ENCODE data around the gene TFF3. TPM values are rescaled to one million over a fixed set of nuclear protein-coding genes. Genes with fewer than 3 reads are reported as not detected.
"Not testable (repeated sequence)": the region's sequence is repeated elsewhere in the genome, so short reads cannot be mapped to it uniquely, and the experiment has no call there.

TFF3 gene
- total RNA-seq, 1 donor from 2014 or later, result 0.40 TPM

DNA sequence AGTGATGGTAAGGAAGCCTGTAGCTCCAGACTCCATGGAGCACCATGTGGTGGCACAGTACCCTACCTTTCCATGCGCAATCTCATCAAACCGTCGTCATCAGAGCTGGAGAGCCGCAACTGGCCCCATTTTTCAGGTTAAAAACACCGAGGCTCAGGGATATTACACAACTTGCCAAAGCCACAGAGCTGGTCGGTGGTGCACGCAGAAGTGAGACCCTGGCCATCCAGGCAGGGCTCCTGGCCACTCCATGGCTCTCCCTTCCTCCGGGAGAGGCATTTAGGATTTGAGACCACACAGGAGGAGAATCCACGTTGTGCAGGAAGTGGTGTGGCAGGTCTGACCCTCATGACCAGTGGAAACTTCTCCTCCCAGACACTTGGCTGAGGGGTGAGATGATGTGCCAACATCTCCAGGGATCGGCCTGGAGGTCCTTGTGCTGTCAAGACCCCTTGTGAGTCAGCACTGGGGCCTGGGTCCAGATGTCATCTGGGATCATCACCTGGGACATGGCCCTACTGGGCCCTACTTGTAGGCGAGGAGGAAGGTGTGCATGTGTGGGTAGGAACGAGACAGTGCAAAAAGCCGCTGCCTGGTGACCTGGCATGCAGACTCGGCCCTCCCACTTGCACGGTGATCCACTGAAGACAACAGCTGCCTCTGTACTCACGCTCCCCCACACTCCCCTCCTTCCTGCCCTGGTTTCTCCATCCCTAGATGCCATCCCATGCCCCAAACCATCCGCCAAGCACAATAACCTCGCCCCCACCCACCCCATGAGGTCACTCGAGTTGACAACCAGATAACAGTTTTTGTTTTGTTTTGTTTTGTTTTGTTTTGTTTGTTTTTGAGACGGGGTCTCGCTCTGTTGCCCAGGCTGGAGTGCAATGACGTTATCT is 10.4 kb downstream of the TFF3 start:
- no peak for DNase-seq (ENCODE audit: low read depth)

DNA sequence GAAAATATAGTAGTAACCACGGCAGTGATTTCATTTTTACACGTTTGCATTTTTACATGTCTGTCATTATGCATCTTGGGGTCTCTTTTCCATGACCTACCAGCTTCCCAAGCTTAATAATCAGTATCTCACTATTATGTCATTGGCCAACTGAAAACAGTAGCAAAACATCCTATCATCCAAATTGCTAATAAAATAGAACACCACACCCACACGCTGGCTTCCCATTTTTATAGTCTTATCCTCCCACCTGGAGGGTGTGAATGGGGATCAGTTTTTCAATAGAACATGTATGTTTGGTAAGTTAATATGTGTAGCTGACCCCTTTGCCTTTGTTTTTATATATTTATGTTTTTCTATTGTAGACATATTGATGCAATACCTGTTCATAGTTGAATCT is 11.8 kb downstream of the TFF3 start:
- no peak for DNase-seq (ENCODE audit: low read depth)

DNA sequence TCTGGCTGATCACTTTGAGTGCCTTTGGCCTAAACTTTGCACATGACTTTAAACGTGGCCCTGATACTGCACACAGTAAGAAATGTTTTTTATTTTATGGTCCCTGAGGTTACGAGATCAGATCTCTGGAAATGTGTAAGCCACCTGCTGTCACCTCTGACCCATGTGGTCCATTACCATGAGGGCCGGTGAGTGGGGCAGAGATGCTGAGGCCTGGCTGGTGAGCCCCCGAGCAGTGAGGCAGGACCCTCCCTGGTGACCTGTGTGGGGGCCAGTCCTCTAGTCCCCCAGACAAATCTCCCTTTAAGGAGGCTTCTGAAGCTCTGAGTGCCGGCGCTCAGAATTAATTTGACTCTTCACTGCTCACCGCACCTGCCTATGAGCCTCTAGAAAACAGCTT is 12.4 kb downstream of the TFF3 start:
- DNase-seq (ENCODE audit: low read depth), result no peak

DNA sequence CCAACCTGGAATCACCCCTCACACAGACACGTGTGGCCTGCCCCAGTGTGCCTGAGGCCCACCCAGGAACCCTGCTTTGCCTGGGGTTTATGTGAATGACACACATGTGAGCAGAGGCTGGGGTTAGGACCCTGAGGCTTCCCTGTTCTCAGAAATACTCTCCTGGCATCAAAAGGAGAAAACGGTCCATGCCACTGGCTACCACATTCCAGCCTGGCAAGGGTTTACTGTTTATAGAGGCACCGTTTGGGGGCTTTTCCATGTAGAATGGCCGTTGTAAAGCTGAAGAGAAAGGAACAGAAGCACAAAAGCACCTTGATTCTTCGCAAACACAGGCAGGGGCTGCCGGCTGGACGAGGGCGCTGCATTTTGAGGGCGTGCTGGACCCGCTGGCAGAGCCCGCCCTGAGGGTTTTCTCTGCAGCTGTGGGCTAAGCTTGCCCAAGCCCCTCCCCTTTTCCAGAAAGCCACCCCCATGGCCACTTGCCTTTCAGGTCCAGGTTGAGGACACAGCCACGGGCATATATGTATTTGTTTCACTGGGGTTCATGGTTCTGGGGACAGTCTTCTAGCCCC is 13.0 kb downstream of the TFF3 start:
- no peak for DNase-seq (ENCODE audit: low read depth)

DNA sequence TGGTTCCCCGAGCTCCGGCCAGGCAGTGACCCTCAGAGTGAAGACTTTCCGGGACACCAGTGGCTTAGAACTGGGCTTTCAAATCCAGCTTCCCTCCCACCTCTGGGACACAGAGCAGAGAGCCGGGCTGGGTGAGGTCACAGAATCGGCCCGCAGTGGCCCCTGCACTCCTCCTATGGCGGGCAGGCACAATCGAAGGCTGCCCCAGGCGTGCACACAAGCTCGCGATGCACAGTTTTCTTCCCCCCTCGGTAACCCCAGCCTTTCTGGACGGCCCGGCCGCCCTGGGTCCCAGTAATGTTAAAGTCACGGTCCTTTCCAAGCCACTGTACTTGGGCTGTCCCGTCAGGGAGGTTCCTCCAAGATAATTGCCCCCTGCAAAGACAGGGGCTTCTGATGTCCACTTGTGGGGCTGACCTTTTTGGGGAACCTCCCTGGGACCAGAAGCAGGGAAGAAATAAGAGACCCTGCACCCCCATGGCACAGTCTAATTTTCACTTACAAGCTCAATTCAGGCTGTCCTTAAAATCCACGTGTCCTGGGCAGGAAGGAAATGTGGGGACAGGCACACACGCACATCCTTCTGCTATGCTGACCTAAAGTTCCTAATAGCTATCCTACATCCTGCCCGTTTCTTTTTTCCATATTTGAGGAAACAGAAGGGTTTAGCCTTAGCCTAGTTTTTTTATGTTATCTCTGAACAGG is 13.7 kb downstream of the TFF3 start:
- DNase-seq (ENCODE audit: low read depth), result no peak

DNA sequence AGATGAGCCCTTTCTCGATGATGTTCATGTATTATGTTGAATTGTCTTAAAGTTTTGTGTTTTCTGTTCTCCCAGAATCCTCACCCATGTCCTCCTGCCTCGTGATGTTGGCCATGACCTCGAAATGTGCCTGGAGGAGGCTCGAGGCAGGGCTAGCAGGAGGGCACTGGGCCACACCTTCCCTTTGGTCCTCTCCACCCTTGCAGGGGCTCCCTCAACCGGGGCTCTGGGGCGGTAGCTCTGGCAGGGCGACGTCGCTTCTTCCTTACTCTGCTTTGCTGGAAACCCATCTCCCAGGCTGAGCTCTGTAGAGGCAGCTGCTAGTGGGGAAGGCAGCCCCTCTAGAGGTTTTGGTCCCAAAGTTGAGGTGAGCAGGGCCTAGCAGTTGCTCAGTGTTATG is 14.3 kb downstream of the TFF3 start:
- no peak for DNase-seq (ENCODE audit: low read depth)

DNA sequence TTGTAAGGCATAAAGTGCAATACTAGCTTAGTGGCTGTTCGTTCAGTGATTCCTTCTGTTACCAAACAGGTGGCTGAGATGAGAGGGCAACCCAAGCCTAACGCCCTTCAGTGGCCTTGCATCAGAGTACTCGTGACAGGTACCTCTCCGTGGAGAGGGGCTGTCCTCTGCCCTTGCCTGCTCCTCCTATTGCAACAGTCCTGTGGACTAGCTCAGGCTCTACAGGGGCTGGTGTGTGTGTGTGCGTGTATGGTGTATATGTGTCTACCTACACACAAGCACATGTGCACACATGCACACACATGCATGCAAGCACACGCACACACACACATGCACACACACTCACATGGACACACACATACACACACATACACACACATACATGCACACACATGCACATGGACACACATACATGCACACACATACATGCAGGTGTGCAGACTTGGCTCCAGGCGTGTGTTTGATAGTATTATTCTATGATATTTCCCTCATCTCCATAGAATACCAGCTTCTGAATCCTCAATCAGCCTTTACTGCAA is 15.1 kb downstream of the TFF3 start:
- DNase-seq (ENCODE audit: low read depth), result no peak

DNA sequence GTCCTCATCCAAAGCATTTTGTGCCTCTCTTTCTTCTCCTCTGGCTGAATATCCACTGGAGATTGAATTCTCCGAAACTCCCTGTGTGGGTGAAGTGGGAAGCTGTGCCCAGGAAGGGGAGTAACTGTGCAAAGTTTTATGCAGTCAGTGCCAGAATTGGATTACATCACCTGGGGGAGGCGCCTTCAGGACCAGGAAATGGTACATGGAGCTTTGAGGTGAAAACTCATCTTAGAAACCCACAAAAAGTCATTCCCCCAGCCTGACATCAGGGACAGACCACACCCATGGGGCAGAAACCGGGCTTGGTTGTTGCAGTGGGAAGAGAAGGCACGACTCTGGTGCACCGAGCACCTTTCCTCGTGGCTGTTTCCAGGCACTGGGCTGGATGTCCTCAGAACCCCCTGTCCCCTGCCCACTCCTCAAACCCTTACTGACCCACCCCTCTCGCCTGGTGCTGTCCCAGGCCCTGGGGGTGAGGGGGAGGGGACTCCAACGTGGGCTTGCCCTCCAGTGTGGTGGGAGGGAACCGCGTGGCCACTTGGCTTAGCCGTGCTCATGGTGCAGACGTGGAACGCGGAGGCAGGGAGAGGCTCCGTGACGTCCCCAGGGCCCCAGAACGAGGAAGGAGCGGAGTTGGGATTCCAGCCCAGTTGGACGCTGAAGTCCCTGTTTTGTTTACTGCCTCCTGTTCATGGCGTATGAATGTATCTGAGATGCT is 15.7 kb downstream of the TFF3 start:
- no peak for DNase-seq (ENCODE audit: low read depth)

DNA sequence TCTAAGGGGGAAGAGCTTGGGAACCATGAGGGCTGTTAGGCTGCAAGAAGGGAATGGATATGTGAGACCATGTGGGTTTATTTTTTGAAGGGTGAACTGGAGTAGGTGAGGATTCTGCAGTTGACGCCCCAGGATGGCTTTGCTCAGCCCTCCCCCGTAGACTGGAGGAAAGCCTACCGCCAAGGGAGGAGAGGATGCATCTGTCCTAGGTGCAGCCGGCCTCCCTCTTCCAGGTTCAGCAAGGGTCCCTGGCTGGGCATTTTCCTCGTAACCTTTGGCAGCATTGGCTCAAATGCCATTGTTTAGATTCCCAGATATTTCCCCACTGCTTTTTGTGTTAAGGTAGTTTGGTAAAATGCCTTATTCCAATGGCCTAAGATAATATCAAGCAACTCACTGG is 16.6 kb downstream of the TFF3 start:
- no peak for DNase-seq (ENCODE audit: low read depth)

DNA sequence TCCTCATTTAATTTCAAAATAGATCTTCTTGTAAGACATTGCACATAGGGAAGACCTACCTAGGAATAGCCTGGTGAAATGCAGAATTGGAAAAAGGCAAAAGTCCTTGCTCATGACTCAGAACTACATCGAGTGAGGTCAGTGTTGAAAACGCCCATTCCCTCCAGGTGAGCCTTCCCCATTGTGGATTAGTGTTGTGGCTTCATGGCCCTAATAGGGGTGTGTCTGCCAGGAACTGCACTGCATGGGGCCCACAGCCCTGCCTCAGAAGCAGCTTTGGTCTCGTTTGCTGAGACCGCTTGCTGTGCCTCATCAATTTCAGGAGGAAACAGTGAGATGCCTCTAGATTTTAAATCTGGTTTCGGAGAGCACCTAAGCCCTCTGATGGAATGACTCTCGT is 17.0 kb downstream of the TFF3 start:
- DNase-seq (ENCODE audit: low read depth), result no peak

DNA sequence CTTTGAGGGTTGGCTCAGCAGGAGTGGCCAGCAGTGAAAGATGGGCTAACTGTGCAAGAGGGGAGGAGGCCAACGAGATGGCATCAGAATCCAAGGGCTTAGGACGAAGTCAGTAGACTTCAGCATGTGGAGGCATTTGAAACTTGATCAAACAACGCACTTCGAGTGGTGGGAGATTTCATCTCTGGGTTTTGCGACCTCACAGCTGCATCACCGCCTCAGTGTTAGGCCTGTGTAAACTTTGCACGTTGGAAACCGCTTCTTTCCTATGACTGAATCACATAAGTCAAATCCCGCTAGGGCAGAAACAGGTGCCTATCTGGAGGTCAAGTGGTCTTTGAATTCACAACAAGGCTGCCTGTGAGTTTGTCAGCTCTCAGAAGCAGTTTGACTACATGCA is 17.8 kb downstream of the TFF3 start:
- DNase-seq (ENCODE audit: low read depth), result no peak

DNA sequence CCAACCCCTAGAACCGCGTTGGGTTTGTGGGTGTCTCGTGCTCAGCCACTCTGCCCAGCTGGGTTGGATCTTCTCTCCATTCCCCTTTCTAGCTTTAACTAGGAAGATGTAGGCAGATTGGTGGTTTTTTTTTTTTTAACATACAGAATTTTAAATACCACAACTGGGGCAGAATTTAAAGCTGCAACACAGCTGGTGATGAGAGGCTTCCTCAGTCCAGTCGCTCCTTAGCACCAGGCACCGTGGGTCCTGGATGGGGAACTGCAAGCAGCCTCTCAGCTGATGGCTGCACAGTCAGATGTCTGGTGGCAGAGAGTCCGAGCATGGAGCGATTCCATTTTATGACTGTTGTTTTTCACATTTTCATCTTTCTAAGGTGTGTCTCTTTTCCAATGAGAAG is 18.7 kb downstream of the TFF3 start:
- no peak for DNase-seq (ENCODE audit: low read depth)

DNA sequence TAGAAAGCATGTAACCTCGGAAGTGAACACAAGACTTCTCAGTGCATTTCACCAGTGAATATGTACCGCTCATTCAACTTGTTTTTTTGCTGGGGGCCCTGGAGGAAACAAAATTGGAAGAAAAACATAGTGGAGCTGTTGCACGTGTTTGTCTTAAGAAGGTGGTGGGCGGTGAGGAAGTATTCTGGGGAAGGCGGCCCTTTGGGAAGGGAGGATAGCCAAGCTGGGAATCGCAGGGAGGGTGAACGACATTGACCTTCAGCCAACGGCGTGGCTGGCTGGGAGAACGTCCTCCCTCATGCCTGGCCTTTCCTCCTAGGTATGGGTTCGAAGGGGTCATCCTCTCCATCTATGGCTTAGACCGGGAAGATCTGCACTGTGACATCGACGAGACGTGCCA is 19.4 kb downstream of the TFF3 start:
- DNase-seq (ENCODE audit: low read depth), result no peak

DNA sequence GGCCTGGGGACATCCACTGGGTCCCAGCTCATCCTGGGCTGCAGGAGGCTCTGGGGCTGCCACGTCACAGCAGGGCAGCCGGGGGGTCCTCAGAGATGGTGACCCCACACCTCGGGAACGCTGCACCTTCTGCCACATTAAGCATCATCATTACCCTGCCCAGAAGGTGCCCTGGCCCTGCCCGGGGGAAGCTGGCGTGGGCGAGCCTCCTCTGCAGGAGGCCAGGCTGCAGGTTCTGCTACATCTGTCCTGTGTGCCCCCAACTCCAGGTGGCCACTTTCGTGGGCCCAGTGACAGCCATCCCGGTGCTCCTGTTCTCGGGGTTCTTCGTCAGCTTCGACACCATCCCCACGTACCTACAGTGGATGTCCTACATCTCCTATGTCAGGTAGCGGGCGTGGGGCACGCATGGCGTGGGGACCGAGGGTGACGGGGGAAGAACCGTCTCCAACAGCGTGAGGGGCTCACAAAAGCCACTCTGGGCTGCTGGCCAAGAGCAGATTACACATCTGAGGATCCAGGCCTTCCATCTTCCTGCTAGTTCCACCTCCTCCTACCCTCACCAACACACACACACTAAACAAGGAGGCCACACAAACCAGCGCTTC is 20.8 kb downstream of the TFF3 start:
- DNase-seq (ENCODE audit: low read depth), result no peak

DNA sequence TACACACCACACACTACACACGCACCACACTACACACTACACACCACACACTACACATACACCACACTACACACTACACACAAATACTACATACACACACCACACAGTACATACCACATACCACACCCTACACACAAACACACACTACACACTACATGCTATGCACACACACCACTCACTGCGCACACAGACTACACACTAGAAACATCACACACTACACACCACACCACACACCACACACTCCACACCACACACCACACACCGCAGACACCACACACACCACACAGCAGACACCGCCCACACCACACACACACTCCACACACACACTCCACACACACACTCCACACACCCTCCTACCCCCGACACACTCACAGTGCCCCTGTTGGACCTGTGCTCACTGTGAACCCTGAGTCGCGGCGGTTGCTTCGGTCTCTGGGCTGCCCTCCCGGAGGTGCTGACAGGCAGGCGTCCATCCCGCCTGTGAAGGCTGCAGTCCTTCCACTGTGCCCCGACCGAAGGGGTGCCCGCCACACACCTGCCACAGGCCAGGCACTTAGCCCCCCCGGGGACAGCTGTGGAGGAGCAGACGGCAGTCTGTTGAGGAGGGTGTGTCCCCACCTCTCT is 21.4 kb downstream of the TFF3 start:
- DNase-seq (ENCODE audit: low read depth), result no peak

DNA sequence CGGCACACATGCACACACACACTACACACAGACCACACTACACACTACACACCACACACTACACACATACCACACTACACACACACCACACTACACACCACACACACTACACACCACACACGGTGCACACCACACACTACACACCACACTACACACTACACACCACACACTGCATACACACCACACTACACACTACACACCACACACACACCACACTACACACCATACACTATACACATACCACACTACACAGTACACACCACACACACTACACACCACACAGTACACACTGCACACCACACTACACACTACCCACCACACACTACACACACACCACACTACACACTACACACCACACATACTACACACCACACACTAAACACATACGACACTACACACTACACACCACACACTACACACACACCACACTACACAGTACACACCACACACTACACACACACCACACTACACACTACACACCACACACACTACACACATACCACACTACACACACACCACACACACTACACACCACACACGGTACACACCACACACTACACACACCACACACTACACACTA is 22.6 kb downstream of the TFF3 start:
- DNase-seq (ENCODE audit: low read depth), result not testable (repeated sequence)

DNA sequence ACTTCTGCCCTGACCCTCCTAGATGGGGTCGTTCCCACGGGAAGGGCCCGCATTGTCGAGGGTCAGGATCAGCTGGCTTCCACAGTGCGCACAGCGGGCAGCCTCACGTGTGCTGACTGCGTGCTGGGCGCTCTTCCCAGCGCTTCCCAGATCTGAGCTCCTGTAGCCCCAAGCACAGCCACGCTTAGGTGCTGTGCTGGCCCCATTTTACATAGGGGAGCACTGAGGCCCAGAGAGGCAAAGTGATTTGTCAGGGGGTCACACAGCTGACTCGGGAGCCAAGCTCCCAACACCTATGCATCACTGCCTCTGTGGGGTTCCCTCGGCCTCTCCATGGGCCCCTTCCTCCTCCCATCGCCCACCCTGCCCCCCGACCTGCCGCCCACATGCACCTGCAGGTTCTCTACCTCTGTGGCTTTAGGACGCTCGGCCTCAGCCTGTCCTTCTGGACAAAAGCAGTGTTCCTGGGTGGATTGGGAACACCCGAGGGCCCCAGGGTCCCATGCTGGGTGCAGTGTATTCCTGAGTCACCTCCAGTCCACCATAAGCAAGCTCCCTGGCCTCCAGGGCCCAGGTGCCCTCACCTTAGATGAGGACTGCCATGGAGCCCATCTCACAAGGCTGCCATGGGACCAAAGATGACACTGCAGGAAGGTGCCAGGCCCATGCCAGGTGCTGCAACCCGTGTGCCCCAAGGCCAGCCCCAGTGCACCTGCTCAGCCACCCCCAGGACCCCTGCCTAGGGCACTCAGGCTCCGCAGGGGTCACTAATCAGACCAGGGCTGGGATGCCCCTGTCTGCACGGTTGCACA is 23.3 kb downstream of the TFF3 start:
- DNase-seq (ENCODE audit: low read depth), result no peak

DNA sequence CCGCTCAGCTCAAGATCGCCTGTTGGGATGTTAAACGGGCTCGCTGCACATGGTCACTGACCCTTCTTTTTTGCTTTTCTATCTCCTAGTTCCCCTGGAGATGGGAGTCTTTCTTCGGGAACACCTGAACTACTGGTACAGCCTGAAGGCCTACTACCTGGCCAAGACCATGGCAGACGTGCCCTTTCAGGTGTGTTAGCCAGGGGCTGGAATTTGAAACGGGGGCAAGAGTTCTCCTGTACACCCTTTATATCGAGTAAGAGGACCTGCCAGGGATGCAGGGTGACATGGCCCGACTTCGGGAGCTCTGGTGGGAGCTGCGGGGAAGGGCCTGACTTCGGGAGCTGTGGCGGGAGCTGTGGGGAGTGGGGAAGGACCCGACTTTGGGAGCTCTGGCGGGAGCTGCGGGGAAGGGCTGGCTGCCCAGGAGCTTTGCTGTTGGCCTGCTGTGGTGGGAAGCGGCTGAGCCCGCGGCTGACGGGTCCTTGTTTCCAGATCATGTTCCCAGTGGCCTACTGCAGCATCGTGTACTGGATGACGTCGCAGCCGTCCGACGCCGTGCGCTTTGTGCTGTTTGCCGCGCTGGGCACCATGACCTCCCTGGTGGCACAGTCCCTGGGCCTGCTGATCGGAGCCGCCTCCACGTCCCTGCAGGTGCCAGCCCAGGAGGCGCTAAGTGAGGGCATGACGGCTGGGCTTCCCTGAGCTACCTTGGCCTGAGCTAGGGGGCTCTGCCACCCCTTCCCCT is 24.0 kb downstream of the TFF3 start:
- DNase-seq (ENCODE audit: low read depth), result no peak

DNA sequence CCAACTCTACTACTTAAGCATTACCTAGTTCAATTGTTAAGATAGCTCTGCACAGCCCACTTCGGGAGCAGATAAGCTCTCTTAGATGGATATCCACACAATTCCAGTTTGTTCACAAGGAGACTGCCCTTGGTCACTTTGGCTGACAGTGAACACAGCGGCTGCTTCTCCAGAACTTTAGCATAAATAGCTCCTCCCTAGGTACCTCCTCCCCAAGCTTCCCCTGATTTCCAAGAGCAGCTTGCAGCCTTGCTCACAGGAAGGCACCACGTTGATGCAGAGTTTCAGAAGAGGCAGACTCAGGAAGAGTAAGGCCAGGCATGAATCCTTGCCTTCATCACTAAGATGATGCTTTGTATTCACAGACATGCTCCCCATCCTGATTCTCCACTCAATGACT is 24.7 kb downstream of the TFF3 start:
- DNase-seq (ENCODE audit: low read depth), result no peak
